ENCODE data around the gene CFAP73. TPM values are rescaled to one million over a fixed set of nuclear protein-coding genes. Genes with fewer than 3 reads are reported as not detected.
A peak's percentile ranks its signal among the peaks of the same experiment; 100 is the strongest.

CFAP73 gene
- total RNA-seq, 2 experiments from 2014 or later: 1.7 to 1.9 TPM

DNA sequence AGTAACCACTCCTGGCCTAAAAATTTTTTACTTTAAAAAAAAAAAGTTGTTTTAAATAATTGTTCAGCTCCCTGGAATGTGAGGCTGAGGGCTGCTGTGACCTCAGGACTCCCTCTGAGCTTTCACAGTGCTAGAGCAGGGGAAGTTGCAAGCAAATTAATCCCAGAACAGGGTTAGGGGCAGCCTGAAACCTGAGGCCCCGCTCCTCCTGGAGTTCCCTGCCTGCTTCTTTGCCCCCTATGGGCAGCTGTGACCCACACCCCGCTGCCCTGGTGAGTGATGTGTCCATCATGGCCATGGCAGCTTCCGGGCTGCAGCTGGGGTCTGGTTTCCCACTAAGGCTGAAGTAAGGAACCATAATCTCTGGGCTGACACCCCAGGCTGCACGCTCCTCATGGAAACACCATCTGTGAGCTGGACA, 45.5 kb downstream of the CFAP73 start:
- no peak for DNase-seq
- peaks cover 9% of the 10 kb centered on the region for H3K36me3 Mint-ChIP-seq (ENCODE audit: low read depth)
- H3K27ac Mint-ChIP-seq: no peak overlapping the region
- no peak for ATAC-seq
- CTCF ChIA-PET: interaction anchor here (1.4 to 3.7 kb wide), 4 partner anchors 9 to 38 kb away, joined by 3 to 15 read pairs (median 4); partner anchors contain the start of genes DDX54 and RITA1
- no peak overlapping the region for H3K4me3 Mint-ChIP-seq
- TF ChIP-seq, protein P1, sequence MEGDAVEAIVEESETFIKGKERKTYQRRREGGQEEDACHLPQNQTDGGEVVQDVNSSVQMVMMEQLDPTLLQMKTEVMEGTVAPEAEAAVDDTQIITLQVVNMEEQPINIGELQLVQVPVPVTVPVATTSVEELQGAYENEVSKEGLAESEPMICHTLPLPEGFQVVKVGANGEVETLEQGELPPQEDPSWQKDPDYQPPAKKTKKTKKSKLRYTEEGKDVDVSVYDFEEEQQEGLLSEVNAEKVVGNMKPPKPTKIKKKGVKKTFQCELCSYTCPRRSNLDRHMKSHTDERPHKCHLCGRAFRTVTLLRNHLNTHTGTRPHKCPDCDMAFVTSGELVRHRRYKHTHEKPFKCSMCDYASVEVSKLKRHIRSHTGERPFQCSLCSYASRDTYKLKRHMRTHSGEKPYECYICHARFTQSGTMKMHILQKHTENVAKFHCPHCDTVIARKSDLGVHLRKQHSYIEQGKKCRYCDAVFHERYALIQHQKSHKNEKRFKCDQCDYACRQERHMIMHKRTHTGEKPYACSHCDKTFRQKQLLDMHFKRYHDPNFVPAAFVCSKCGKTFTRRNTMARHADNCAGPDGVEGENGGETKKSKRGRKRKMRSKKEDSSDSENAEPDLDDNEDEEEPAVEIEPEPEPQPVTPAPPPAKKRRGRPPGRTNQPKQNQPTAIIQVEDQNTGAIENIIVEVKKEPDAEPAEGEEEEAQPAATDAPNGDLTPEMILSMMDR (IDR thresholded peaks at IDR 0.05): no peak
- no peaks in the 10 kb centered on the region for H3K9me3 Mint-ChIP-seq
- POLR2A ChIA-PET: interaction anchor here (1.3 to 3.1 kb wide), 2 partner anchors 9 to 19 kb away, joined by 3 to 17 read pairs; partner anchors contain the start of genes DDX54 and RITA1
- no peaks in the 10 kb centered on the region for H3K27me3 Mint-ChIP-seq
- H3K4me1 Mint-ChIP-seq (ENCODE audit: low read depth): no peaks in the 10 kb centered on the region
- intact Hi-C loops (cut with micrococcal nuclease): loop anchor here (5.0 to 10.0 kb wide), 2 partner anchors 37 to 220 kb away; no protein-coding TSS in a partner anchor

DNA sequence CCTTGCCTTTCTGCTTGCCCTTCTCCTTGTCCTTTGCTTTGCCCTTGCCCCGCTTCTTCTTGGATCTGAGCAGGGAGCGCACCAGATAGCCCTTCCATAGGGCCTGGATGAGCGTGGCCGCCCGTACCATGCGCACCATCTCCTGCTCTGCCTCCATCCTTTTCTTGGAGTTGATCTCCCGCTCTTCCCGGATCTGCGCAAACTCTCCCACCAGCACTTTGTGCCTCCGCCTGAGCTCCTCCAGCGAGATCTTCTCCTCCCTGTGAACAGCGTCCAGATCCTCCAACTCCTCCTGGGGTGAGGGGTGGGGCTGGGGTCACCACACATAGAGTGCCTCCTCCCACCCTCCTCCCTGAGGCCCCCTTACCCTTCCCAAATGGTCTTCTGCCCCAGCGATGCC, 46.1 kb downstream of the CFAP73 start:
- ChIA-PET POLR2A (interaction anchor here (1.3 to 3.1 kb wide), 2 partner anchors 10 to 19 kb away, joined by 3 to 17 read pairs; partner anchors contain the start of genes DDX54 and RITA1), CTCF (interaction anchor here (0.8 to 3.7 kb wide), 5 partner anchors 8 to 124 kb away, joined by 3 to 15 read pairs (median 4); partner anchors contain the start of genes DDX54 and RITA1)
- Mint-ChIP-seq H3K36me3 (ENCODE audit: low read depth) (peaks cover 9% of the 10 kb centered on the region), H3K4me3 (no peak overlapping the region), H3K27me3 (no peaks in the 10 kb centered on the region), H3K4me1 (ENCODE audit: low read depth) (no peaks in the 10 kb centered on the region), H3K27ac (no peak overlapping the region), H3K9me3 (no peaks in the 10 kb centered on the region)
- intact Hi-C loops (cut with micrococcal nuclease): loop anchor here (5.0 to 10.0 kb wide), 2 partner anchors 37 to 219 kb away; no protein-coding TSS in a partner anchor
- no peak for ATAC-seq
- TF ChIP-seq, protein P1 (IDR thresholded peaks at IDR 0.05): no peak
- no peak for DNase-seq

DNA sequence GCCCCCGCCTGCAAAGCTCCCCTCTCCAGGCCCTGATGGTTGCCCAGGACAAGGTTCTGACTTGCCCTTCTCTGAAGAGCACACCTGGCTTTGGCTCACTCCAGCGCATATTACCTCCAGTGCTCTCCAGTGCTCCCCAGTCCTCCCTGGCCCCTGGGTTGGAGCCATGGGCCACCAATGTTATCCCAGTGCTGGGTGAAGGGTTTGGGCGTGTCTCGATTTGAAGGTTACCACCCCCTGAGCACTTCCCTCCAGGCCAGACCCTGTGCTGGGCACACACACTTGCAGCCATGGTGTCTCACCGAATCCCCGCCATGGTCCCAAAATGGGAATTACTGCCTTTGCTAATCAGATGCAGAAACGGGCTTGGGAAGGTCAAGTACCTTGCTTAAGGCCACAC, 47.1 kb downstream of the CFAP73 start:
- no peaks in the 10 kb centered on the region for H3K9me3 Mint-ChIP-seq
- no peak overlapping the region for H3K4me3 Mint-ChIP-seq
- TF ChIP-seq, protein P1 (IDR thresholded peaks at IDR 0.05): no peak
- no peak for DNase-seq
- peaks cover 5% of the 10 kb centered on the region for H3K36me3 Mint-ChIP-seq (ENCODE audit: low read depth)
- intact Hi-C loops (cut with micrococcal nuclease): loop anchor here (5.0 to 10.0 kb wide), 2 partner anchors 36 to 218 kb away; no protein-coding TSS in a partner anchor
- ChIA-PET POLR2A (interaction anchor here (3.1 kb wide), 1 partner anchor 11 kb away, joined by 17 read pairs; the partner anchor contains the start of genes DDX54 and RITA1), CTCF (interaction anchor here (1.0 to 3.7 kb wide), 6 partner anchors 10 to 229 kb away, joined by 4 to 15 read pairs (median 5); partner anchors contain the start of genes DDX54 and RITA1)
- H3K27ac Mint-ChIP-seq: no peak overlapping the region
- H3K4me1 Mint-ChIP-seq (ENCODE audit: low read depth): no peaks in the 10 kb centered on the region
- peak; percentile 8 for ATAC-seq
- H3K27me3 Mint-ChIP-seq: no peaks in the 10 kb centered on the region

DNA sequence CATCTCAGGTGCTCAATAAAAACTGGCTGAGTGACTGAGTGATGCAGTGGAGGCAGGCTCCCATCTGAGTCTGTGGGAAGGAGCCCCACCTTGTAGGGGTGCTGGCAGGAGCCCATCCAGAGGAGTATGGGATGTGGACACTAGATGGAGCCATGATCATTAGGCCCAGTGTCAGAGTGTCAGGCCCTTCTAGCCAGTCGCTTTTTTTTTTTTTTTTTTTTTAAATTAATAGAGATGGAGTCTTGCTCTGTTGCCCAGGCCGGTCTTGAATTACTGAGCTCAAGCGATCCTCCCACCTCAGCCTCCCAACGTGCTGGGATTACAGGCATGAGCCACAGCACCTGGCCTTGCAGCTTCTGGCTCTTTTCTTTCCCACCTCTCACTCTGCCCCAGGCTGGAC, 47.5 kb downstream of the CFAP73 start:
- Mint-ChIP-seq H3K36me3 (ENCODE audit: low read depth) (peaks cover 3% of the 10 kb centered on the region), H3K4me3 (no peak overlapping the region), H3K4me1 (ENCODE audit: low read depth) (no peaks in the 10 kb centered on the region), H3K27me3 (no peaks in the 10 kb centered on the region), H3K9me3 (no peaks in the 10 kb centered on the region), H3K27ac (no peak overlapping the region)
- DNase-seq: peak; percentile 81
- ATAC-seq: peak; percentile 100
- TF ChIP-seq, protein P1 (IDR thresholded peaks at IDR 0.05): peak; percentile 68
- intact Hi-C loops (cut with micrococcal nuclease): loop anchor here (5.0 to 10.0 kb wide), 2 partner anchors 35 to 218 kb away; no protein-coding TSS in a partner anchor
- ChIA-PET POLR2A (interaction anchor here (1.2 to 3.1 kb wide), 2 partner anchors 11 to 12 kb away, joined by 5 to 17 read pairs; partner anchors contain the start of genes DDX54 and RITA1), CTCF (interaction anchor here (0.7 to 3.7 kb wide), 6 partner anchors 11 to 228 kb away, joined by 4 to 15 read pairs (median 5); partner anchors contain the start of genes DDX54 and RITA1)
